ENCODE results near the gene STARD5.

- TF ChIP-seq, protein P1, sequence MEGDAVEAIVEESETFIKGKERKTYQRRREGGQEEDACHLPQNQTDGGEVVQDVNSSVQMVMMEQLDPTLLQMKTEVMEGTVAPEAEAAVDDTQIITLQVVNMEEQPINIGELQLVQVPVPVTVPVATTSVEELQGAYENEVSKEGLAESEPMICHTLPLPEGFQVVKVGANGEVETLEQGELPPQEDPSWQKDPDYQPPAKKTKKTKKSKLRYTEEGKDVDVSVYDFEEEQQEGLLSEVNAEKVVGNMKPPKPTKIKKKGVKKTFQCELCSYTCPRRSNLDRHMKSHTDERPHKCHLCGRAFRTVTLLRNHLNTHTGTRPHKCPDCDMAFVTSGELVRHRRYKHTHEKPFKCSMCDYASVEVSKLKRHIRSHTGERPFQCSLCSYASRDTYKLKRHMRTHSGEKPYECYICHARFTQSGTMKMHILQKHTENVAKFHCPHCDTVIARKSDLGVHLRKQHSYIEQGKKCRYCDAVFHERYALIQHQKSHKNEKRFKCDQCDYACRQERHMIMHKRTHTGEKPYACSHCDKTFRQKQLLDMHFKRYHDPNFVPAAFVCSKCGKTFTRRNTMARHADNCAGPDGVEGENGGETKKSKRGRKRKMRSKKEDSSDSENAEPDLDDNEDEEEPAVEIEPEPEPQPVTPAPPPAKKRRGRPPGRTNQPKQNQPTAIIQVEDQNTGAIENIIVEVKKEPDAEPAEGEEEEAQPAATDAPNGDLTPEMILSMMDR (IDR thresholded peaks at IDR 0.05): no peak
- no peak for TF ChIP-seq POLR2A (IDR thresholded peaks at IDR 0.05)
These were observed 22.6 kb downstream of the STARD5 start for GRCh38 chr15:81301385-81301784.

Measured in Peyer's patch (tissue), 4 donors.